Pancreas (tissue), 10 donors: ENCODE data around the gene IL1A. TPM values are rescaled to one million over a fixed set of nuclear protein-coding genes. Genes with fewer than 3 reads are reported as not detected.

Source experiments
- ATAC-seq, 4 donors: fragments of 200-7000 bp; cut with Tn5 transposase; one replicate each; pipeline versions ENCODE4 v1.8.0 to v1.9.1; 2020; ENCODE audit warnings: mild to moderate bottlenecking in 4 of 4, moderate library complexity in 4 of 4
- DNase-seq, 6 donors: peaks; one replicate each; pipeline ENCODE4 v3.0.0-alpha.2; 2020
- FAIRE-seq: peaks from 2 replicates; lab custom pipeline; 2012; peaks lifted over from hg19 to GRCh38; lab: Jason Lieb, UNC
- H3K27ac ChIP-seq, 4 donors: fragments of 200-600 bp; sonication (generic); 1 replicate in 3 of 4; 2 replicates in 1 of 4; pipeline versions ENCODE4 v1.5.0 to v1.8.0; 2020
- H3K27me3 ChIP-seq, 4 donors: fragments of 200-600 bp; one replicate each; pipeline ENCODE4 v1.8.0; 2021
- H3K36me3 ChIP-seq, 3 donors: fragments of 200-600 bp; sonication (generic) in 1 of 3; one replicate each; pipeline versions ENCODE4 v1.5.0 to v1.8.0; 2020 to 2021
- H3K4me1 ChIP-seq, 3 donors: fragments of 200-600 bp; one replicate each; pipeline ENCODE4 v1.8.0; 2021
- H3K4me3 ChIP-seq, 4 donors: fragments of 200-600 bp; sonication (generic) in 2 of 4; one replicate each; pipeline versions ENCODE4 v1.5.0 to v1.8.0; 2020 to 2021
- H3K9me3 ChIP-seq, 4 donors: fragments of 200-600 bp; one replicate each; pipeline ENCODE4 v1.8.0; 2021
- WGBS, 2 donors: extraction: QIAGEN DNeasy Blood & Tissue Kit; methylation state at CpG; one replicate each; pipeline ENCODE4 v1.1.7; 2013; 5-methylcytosine and 5-hydroxymethylcytosine counted together
- intact Hi-C, 3 donors: fragments of 100-400 bp; cut with DNase I; formaldehyde crosslinking; loops; one replicate each; pipeline versions ENCODE4 v1.11.1 to v1.14.2; 2022
- polyA plus RNA-seq, 2 donors: library from polyadenylated mRNA; stranded (reverse); fragments of 200-250 nt; gene quantifications; one replicate each; pipeline ENCODE4 v1.2.3, GENCODE V29; 2013
- total RNA-seq, 6 donors: library from RNA; stranded (reverse); fragmentation: NEBNext Ultra II Directional in 4 of 6; extraction: Animal tissue kit (Norgen Biotek cat#: 25700) in 4 of 6; gene quantifications; one replicate each; pipeline versions ENCODE4 v1.2.1 to v1.2.4, GENCODE V29; 2021 to 2023
- TF ChIP-seq, protein P1 (sequence below), 4 donors: fragments of 200-600 bp; sonication (generic) in 3 of 4; IDR thresholded peaks; one replicate each; pipeline versions ENCODE4 v1.5.0 to v1.8.0; 2021; ENCODE audit warnings: antibody characterized with exemption in 4 of 4
- donor health status: healthy with polysubstance abuse.
- donor health status: DM: no; HTN: no; CAD: no; lungs with moderate emphysema.
- donor health status: DM: no; HTN: no; CAD: no.
- donor health status: control.
- donor health status: control.
- donor health status: Bipolar disorder and iron deficiency.
- donor health status: DM: yes; HTN: yes; CAD: no.
- donor health status: DM: no; HTN: no; CAD: no.
- donor health status: DM: no; HTN: no; CAD: no.
- donor health status: DM: yes; HTN: yes; CAD: no.

IL1A gene
- total and polyA plus RNA-seq, 8 donors = 0.05 to 0.18 (median 0.09) TPM; not detected in 4

DNA sequence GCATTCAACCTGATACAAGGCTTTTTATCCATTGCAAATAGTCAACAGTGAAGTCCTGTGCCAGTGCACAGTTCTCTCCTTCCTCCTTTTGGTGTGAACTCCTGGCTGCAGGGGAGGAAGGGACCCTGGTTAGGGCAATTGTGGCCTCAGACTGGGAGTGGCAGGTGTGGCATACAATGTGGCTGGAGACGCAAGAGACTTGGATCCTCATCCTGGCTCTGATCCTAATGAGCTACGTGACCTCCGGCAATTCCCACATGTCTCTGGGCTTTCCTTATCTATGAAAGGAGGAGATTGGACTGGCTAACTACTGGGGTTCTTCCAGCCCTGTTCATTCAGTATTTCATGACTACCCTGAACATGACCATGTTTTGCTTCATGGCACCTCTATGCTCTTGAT, 10.5 kb upstream of the IL1A start:
- intact Hi-C loops = no loop called here
- TF ChIP-seq, protein P1, sequence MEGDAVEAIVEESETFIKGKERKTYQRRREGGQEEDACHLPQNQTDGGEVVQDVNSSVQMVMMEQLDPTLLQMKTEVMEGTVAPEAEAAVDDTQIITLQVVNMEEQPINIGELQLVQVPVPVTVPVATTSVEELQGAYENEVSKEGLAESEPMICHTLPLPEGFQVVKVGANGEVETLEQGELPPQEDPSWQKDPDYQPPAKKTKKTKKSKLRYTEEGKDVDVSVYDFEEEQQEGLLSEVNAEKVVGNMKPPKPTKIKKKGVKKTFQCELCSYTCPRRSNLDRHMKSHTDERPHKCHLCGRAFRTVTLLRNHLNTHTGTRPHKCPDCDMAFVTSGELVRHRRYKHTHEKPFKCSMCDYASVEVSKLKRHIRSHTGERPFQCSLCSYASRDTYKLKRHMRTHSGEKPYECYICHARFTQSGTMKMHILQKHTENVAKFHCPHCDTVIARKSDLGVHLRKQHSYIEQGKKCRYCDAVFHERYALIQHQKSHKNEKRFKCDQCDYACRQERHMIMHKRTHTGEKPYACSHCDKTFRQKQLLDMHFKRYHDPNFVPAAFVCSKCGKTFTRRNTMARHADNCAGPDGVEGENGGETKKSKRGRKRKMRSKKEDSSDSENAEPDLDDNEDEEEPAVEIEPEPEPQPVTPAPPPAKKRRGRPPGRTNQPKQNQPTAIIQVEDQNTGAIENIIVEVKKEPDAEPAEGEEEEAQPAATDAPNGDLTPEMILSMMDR (IDR thresholded peaks at IDR 0.05) = no peak
- FAIRE-seq = no peak
- Histone ChIP-seq H3K27me3 (no peaks in the 10 kb centered on the region), H3K27ac (peak overlapping the region in 1 of 4 donors; percentile 15), H3K9me3 (no peaks in the 10 kb centered on the region), H3K4me3 (no peak overlapping the region), H3K4me1 (peaks cover 0 to 12% (median 5%) of the 10 kb centered on the region in 3 donors), H3K36me3 (no peaks in the 10 kb centered on the region)
- peak in 2 of 4 donors; percentile 35 to 37 for ATAC-seq
- 22% methylated on average over 3 of the region's 3 CpGs for WGBS, 2 donors
- DNase-seq = no peak

DNA sequence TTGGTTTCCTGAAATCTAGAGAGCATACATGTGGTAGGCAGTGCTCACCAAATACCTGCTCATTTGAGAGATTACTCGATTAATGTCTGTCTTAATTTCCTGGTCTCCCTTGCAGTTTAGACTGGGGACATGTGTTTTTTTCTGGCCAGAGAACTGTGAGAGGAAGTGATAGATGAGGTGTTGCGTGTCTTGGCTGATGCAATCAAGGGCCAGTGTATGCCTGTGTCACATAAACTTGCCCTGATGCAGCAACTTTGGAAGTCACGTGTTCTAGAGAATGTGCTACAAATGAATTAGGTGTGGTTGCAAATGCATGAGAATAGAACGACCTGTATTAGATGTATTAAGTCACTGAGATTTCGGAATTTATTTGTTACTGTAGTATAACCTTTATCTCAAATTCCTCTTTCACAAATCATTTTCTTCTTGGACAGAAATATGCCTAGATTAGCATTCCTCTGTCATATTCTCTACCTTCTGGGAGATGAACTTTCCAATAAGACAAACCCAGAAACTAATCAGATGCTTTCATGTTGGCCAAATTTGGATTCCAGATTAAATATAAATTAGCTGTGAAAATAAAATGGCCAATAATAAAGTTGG, 9.9 kb upstream of the IL1A start:
- H3K27ac ChIP-seq = peak overlapping the region in 2 of 4 donors; percentile 50 to 52
- no peaks in the 10 kb centered on the region for H3K36me3 ChIP-seq
- TF ChIP-seq, protein P1 (IDR thresholded peaks at IDR 0.05) = no peak
- FAIRE-seq = no peak
- peaks cover 0 to 12% (median 5%) of the 10 kb centered on the region in 3 donors for H3K4me1 ChIP-seq
- intact Hi-C loops = no loop called here
- WGBS, 2 donors = 40 to 50% methylated on average over 5 of the region's 5 CpGs
- peak in 3 of 6 donors; percentile 22 to 52 (median 33) for DNase-seq
- H3K9me3 ChIP-seq = no peaks in the 10 kb centered on the region
- no peak overlapping the region for H3K4me3 ChIP-seq
- ATAC-seq = peak; percentile 77 to 88 (median 82)
- no peaks in the 10 kb centered on the region for H3K27me3 ChIP-seq

DNA sequence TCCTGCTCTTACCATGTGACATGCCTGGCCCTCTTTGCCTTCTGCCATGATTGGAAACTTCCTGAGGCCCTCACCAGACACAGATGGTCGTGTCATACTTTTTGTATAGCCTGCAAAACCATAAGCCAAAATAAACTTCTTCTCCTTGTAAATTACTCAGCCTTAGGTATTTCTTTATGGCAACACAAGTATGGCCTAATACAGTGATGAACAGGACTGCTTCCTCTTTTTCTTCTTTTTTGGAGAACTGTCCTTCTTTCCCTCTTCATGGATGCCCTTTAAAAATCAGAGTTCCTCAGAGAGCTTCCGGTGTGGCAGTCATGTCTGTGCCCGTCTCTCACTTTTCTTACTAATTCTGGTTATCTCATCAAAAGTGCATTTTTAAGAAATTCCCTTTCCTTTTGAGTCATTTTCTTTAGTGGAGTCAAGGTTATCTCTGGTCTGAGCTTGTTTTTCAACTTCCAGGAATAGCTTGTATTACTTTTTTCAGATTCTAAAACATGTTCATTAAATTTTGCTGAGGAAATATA, 9.2 kb upstream of the IL1A start:
- ATAC-seq (peak in 2 of 4 donors; percentile 47), FAIRE-seq (no peak), DNase-seq (no peak)
- intact Hi-C loops = no loop called here
- Histone ChIP-seq H3K4me1 (peaks cover 0 to 12% (median 5%) of the 10 kb centered on the region in 3 donors), H3K9me3 (no peaks in the 10 kb centered on the region), H3K36me3 (no peaks in the 10 kb centered on the region), H3K4me3 (no peak overlapping the region), H3K27me3 (no peaks in the 10 kb centered on the region), H3K27ac (peak overlapping the region in 2 of 4 donors; percentile 50 to 52)
- TF ChIP-seq, protein P1 (IDR thresholded peaks at IDR 0.05) = no peak
- 72 to 80% methylated on average over 3 of the region's 3 CpGs for WGBS, 2 donors

DNA sequence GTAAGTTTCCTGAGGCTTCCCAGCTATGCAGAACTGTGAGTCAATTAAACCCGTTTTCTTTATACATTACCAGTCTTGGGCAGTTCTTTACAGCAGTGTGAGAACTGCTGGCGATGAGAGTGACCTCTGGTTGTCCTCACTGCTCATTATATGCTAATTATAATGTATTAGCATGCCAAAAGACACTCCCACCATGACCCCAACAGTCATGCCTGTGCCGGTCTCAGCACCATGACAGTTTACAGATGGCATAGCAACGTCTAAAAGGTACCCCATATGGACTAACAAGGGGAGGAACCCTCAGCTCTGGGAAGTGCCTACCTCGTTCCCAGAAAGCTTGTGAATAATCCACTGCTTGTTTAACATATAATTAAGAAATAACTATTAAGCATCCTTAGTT, 8.1 kb upstream of the IL1A start:
- DNase-seq (no peak), ATAC-seq (no peak), FAIRE-seq (no peak)
- no peak overlapping the region for H3K4me3 ChIP-seq
- H3K9me3 ChIP-seq = no peaks in the 10 kb centered on the region
- no peak overlapping the region for H3K27ac ChIP-seq
- H3K36me3 ChIP-seq = no peaks in the 10 kb centered on the region
- peaks cover 0 to 12% (median 5%) of the 10 kb centered on the region in 3 donors for H3K4me1 ChIP-seq
- TF ChIP-seq, protein P1 (IDR thresholded peaks at IDR 0.05) = no peak
- intact Hi-C loops = no loop called here
- 77 to 78% methylated on average over 5 of the region's 5 CpGs for WGBS, 2 donors
- no peaks in the 10 kb centered on the region for H3K27me3 ChIP-seq

DNA sequence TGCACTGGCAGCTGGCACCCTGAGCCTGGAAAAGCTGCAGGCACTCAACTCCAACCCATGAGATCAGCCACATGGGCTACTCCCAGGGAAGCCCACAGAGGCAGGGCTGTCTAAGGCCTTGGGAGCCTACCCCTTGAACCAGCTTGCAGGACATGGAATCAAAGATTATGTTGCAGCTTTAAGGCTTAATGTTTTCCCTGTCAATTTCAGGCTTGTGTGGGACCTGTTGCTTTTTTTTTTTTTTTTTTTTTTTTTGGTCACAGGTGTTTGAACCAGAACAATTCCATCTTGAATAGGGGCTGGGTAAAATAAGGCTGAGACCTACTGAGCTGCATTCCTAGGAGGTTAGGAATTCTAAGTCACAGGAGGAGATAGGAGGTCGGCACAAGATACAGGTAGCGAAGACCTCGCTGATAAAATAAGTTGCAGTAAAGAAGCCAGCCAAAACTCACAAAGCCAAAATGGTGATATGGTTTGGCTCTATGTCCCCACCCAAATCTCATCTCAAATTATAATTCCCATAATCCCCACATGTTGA, 7.5 kb upstream of the IL1A start:
- no peaks in the 10 kb centered on the region for H3K36me3 ChIP-seq
- TF ChIP-seq, protein P1 (IDR thresholded peaks at IDR 0.05) = no peak
- peaks cover 0 to 12% (median 5%) of the 10 kb centered on the region in 3 donors for H3K4me1 ChIP-seq
- no peaks in the 10 kb centered on the region for H3K9me3 ChIP-seq
- FAIRE-seq = no peak
- H3K4me3 ChIP-seq = no peak overlapping the region
- DNase-seq = no peak
- 91 to 95% methylated on average over 3 of the region's 3 CpGs for WGBS, 2 donors
- no peak for ATAC-seq
- intact Hi-C loops = no loop called here
- no peak overlapping the region for H3K27ac ChIP-seq
- no peaks in the 10 kb centered on the region for H3K27me3 ChIP-seq
